MM.1S (cell line): ENCODE data around the gene CLGN.

Experiments used
- EZH2 ChIP-seq: fragments of 300-600 bp; sonication (generic); optimal IDR thresholded peaks from 2 replicates; pipeline ENCODE3; 2017; ENCODE audit warnings: low read depth, mild to moderate bottlenecking, antibody characterized with exemption, low read length, mixed read lengths
- TF ChIP-seq, protein P1 (sequence below): fragments of 300-600 bp; sonication (generic); IDR thresholded peaks from 2 replicates; pipeline ENCODE4 v1.5.1; 2016; ENCODE audit warnings: antibody characterized with exemption, low read length, mixed read lengths

DNA sequence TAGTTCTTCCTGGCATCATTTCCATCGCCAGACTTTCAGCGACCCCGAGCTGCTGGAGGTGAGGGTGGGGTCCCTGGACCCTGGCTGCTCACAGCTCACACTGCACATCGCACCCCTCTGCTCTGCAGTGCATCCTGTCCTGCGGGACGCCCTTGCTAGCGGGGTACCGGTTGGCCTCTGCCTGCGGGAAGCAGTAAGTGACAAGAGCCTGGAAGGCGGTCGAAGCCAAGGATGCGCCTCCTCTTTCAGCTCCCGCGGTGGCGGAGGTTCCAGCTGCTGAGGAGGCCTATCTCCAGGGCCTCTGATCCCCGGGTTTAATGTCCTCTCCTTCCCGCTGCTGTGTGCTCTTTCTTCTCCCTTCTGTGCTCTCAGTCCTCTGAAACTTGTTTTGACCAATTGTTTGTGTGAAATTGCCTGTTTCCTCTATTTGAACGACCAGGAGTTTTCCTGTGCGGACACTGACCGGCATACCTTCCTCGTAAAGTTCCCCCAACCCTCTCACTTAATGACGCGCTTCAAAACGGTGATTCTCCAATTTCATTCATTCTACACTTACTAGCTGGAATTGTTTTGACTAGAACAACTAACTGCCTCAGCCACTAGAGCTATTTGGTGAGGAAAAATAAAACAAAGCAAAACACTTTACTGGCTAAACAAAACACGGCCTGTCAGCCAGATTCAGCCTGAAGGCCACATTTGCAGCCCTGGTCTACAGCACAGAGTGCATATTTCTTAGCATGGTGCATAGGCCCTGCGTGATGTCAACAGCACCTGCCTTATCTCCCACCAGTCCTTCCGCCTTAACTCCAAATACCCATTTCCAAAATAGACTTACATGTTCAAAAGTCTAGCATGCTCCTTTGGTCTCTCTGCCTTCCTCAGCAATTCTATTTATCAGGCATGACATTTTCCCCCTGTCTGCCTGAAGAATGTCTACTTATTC, 42.6 kb upstream of the CLGN start:
- TF ChIP-seq, protein P1, sequence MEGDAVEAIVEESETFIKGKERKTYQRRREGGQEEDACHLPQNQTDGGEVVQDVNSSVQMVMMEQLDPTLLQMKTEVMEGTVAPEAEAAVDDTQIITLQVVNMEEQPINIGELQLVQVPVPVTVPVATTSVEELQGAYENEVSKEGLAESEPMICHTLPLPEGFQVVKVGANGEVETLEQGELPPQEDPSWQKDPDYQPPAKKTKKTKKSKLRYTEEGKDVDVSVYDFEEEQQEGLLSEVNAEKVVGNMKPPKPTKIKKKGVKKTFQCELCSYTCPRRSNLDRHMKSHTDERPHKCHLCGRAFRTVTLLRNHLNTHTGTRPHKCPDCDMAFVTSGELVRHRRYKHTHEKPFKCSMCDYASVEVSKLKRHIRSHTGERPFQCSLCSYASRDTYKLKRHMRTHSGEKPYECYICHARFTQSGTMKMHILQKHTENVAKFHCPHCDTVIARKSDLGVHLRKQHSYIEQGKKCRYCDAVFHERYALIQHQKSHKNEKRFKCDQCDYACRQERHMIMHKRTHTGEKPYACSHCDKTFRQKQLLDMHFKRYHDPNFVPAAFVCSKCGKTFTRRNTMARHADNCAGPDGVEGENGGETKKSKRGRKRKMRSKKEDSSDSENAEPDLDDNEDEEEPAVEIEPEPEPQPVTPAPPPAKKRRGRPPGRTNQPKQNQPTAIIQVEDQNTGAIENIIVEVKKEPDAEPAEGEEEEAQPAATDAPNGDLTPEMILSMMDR, result no peak
- no peak for TF ChIP-seq EZH2
